Fibroblast of lung (primary cell): ENCODE data around the gene EPHA10.

Source experiments
- EZH2 ChIP-seq: IDR thresholded peaks from 2 replicates; pipeline ENCODE4 v1.5.1; 2012; ENCODE audit warnings: low read length, control low read depth, mild to moderate bottlenecking; ENCODE audit errors: missing control alignments
- TF ChIP-seq, protein P1 (sequence below), 2 donors: IDR thresholded peaks in 1 of 2; conservative IDR thresholded peaks in 1 of 2; 1 replicate in 1 of 2; 2 replicates in 1 of 2; pipeline ENCODE4 v1.5.1; 2011 to 2012; ENCODE audit warnings: low read length in 2 of 2, control low read depth in 1 of 2, inconsistent platforms in 1 of 2, low read depth in 1 of 2, mild to moderate bottlenecking in 1 of 2

DNA sequence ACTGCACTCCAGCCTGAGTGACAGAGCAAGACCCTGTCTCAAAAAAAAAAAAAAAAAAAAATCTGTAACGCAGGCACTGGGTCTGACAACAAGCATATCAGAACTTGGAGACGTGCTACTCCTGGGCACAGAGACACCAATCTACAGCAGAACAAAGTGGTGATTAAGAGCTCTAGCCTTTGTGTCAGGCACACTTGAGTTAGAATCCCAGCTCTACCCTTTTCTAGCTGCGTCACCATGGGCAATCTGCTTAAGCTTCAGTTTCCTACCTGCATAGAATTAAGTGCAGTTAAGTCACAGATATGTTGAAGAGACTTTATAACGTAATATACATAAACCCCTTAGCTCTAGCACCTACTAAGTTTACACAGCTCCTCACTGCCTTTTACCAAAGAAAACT is 76.0 kb downstream of the EPHA10 start:
- TF ChIP-seq, protein P1, sequence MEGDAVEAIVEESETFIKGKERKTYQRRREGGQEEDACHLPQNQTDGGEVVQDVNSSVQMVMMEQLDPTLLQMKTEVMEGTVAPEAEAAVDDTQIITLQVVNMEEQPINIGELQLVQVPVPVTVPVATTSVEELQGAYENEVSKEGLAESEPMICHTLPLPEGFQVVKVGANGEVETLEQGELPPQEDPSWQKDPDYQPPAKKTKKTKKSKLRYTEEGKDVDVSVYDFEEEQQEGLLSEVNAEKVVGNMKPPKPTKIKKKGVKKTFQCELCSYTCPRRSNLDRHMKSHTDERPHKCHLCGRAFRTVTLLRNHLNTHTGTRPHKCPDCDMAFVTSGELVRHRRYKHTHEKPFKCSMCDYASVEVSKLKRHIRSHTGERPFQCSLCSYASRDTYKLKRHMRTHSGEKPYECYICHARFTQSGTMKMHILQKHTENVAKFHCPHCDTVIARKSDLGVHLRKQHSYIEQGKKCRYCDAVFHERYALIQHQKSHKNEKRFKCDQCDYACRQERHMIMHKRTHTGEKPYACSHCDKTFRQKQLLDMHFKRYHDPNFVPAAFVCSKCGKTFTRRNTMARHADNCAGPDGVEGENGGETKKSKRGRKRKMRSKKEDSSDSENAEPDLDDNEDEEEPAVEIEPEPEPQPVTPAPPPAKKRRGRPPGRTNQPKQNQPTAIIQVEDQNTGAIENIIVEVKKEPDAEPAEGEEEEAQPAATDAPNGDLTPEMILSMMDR (conservative IDR thresholded peaks at IDR 0.05 in 1 of 2, IDR thresholded peaks at IDR 0.05 in 1 of 2; ENCODE audit: low read depth in 1 of 2, low read length in 2 of 2): no peak
- TF ChIP-seq EZH2: no peak
